ENCODE results near the gene KRTAP9-2.
"Not testable (repeated sequence)": the region's sequence is repeated elsewhere in the genome, so short reads cannot be mapped to it uniquely, and the experiment has no call there.

- TF ChIP-seq, protein P1, sequence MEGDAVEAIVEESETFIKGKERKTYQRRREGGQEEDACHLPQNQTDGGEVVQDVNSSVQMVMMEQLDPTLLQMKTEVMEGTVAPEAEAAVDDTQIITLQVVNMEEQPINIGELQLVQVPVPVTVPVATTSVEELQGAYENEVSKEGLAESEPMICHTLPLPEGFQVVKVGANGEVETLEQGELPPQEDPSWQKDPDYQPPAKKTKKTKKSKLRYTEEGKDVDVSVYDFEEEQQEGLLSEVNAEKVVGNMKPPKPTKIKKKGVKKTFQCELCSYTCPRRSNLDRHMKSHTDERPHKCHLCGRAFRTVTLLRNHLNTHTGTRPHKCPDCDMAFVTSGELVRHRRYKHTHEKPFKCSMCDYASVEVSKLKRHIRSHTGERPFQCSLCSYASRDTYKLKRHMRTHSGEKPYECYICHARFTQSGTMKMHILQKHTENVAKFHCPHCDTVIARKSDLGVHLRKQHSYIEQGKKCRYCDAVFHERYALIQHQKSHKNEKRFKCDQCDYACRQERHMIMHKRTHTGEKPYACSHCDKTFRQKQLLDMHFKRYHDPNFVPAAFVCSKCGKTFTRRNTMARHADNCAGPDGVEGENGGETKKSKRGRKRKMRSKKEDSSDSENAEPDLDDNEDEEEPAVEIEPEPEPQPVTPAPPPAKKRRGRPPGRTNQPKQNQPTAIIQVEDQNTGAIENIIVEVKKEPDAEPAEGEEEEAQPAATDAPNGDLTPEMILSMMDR (IDR thresholded peaks at IDR 0.05) = not testable (repeated sequence)
- TF ChIP-seq POLR2A (IDR thresholded peaks at IDR 0.05) = not testable (repeated sequence)
Measured at GRCh38 chr17:41189837-41190318, 36.6 kb upstream of the KRTAP9-2 start, which contains the start of gene KRTAP9-1.

Measured in body of pancreas (tissue), 4 donors.